Measurements from ENCODE around the gene SYNDIG1L. TPM values are rescaled to one million over a fixed set of nuclear protein-coding genes. Genes with fewer than 3 reads are reported as not detected.

Gene SYNDIG1L
- total RNA-seq, 1 experiment from 2014 or later = 0.33 TPM

DNA sequence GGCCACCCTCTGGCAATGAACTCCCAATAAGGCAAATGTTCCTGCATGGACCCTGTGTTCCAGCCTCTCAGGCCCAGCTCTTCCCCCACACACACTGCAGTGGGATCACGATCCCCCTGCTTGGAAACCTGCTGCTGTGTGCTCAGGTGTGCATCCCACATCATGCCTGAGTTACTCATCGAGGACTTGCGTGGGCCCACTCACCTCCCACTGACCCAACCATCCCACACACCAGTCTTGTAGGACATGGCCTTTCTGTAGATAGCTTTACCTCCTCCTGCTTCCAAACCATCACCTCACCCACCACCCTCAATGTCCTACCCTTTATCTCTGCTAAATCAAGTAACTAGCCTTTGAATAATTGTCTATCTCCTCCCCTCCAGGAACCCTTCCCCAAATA is 42.5 kb upstream of the SYNDIG1L start:
- Histone ChIP-seq H3K23ac (ENCODE audit: insufficient read length, low read depth, low read length) (no peak overlapping the region), H2AFZ (ENCODE audit: low read length) (no peak overlapping the region), H3K79me1 (ENCODE audit: insufficient read depth, low read depth, low read length, poor library complexity, severe bottlenecking) (no peaks in the 10 kb centered on the region), H4K91ac (ENCODE audit: insufficient read length, low read depth, low read length) (no peak overlapping the region), H4K5ac (ENCODE audit: insufficient read length, low read depth, low read length) (no peak overlapping the region), H3K27me3 (ENCODE audit: insufficient read depth, low read length) (no peaks in the 10 kb centered on the region), H3T11ph (ENCODE audit: low read length) (no peak overlapping the region), H3K23me2 (ENCODE audit: insufficient read length, low read depth, low read length, poor library complexity, severe bottlenecking) (no peaks in the 10 kb centered on the region), H4K20me1 (ENCODE audit: control insufficient read depth, insufficient read depth, insufficient read length) (no peaks in the 10 kb centered on the region), H2BK120ac (ENCODE audit: low read depth, low read length, poor library complexity, severe bottlenecking) (no peak overlapping the region), H2BK15ac (ENCODE audit: low read depth, low read length) (no peak overlapping the region), H2BK5ac (ENCODE audit: insufficient read length, low read length) (no peak overlapping the region), H3K4ac (ENCODE audit: low read depth, low read length) (no peak overlapping the region), H3K9me3 (ENCODE audit: control insufficient read depth, low read depth, low read length) (no peaks in the 10 kb centered on the region), H3K4me1 (ENCODE audit: insufficient read depth, low read length) (no peaks in the 10 kb centered on the region), H2BK12ac (ENCODE audit: insufficient read length, low read depth, low read length) (no peak overlapping the region), H3K18ac (ENCODE audit: insufficient read length, low read depth, low read length) (no peak overlapping the region), H4K8ac (replicated peaks; ENCODE audit: insufficient read length, low read depth, low read length) (no peak overlapping the region), H3K27ac (ENCODE audit: insufficient read length, low read depth, low read length) (no peak overlapping the region), H3K79me2 (ENCODE audit: insufficient read depth, low read length) (no peaks in the 10 kb centered on the region), H3K56ac (ENCODE audit: insufficient read length, low read depth, low read length) (no peak overlapping the region), H3K9ac (ENCODE audit: extremely low read depth, insufficient read length, low read length) (no peak overlapping the region), H2AK5ac (ENCODE audit: insufficient read length, low read length) (no peak overlapping the region), H2BK20ac (ENCODE audit: low read depth, low read length, poor library complexity, severe bottlenecking) (no peak overlapping the region), H3K14ac (ENCODE audit: insufficient read depth, low read length) (no peak overlapping the region), H3K4me2 (ENCODE audit: insufficient read depth, insufficient read length, low read length) (no peak overlapping the region)
- Mint-ChIP-seq H3K36me3 (ENCODE audit: insufficient read depth in 1 of 3, low read depth in 3 of 3) (peaks cover 3 to 16% (median 6%) of the 10 kb centered on the region in 3 experiments; a peak in 6 of 7 replicates), H3K27ac (peak overlapping the region; percentile 7 to 64 (median 11); a peak in 4 of 7 replicates), H3K9me3 (no peaks in the 10 kb centered on the region), H3K4me1 (peaks cover 2 to 11% of the 10 kb centered on the region in 2 experiments), H3K4me3 (no peak overlapping the region), H3K27me3 (ENCODE audit: low read depth) (no peaks in the 10 kb centered on the region)
- no peak for TF ChIP-seq CTCF (conservative IDR thresholded peaks at IDR 0.05)
- no peak for DNase-seq
- no CpG with 5 or more reads among the region's 3 CpGs for WGBS (ENCODE audit: extremely low coverage, insufficient read length, low lambda C conversion rate)
